GM03348 (cell line): ENCODE measurements around the gene ELAVL4.
"Not testable (repeated sequence)": the region's sequence is repeated elsewhere in the genome, so short reads cannot be mapped to it uniquely, and the experiment has no call there.

Source experiments
- DNase-seq: peaks from one replicate; pipeline ENCODE4 v3.0.0; 2012; ENCODE audit warnings: low spot score

ELAVL4 gene

GRCh38 chr1:50126927-50127715 is 18.4 kb downstream of the ELAVL4 start:
- DNase-seq = no peak

- DNase-seq = no peak
Observed at GRCh38 chr1:50129201-50129600, 20.5 kb downstream of the ELAVL4 start.

GRCh38 chr1:50132347-50132894 is 23.7 kb downstream of the ELAVL4 start:
- DNase-seq = no peak

GRCh38 chr1:50135716-50136115 is 27.0 kb downstream of the ELAVL4 start:
- DNase-seq = no peak

- DNase-seq = no peak
Observed at GRCh38 chr1:50139339-50140181, 30.8 kb downstream of the ELAVL4 start.

GRCh38 chr1:50140182-50140447 is 31.4 kb downstream of the ELAVL4 start:
- DNase-seq = no peak

GRCh38 chr1:50147191-50147850 is 38.6 kb downstream of the ELAVL4 start:
- no peak for DNase-seq

GRCh38 chr1:50148142-50148923 is 39.6 kb downstream of the ELAVL4 start:
- DNase-seq = no peak

- DNase-seq = no peak
Observed at GRCh38 chr1:50152236-50152635, 43.5 kb downstream of the ELAVL4 start.

GRCh38 chr1:50155541-50155940 is 46.8 kb downstream of the ELAVL4 start:
- DNase-seq = no peak

GRCh38 chr1:50156241-50157010 is 47.7 kb downstream of the ELAVL4 start:
- DNase-seq = no peak

GRCh38 chr1:50157306-50157941 is 48.7 kb downstream of the ELAVL4 start:
- DNase-seq = no peak

GRCh38 chr1:50158421-50158820 is 49.7 kb downstream of the ELAVL4 start:
- no peak for DNase-seq

GRCh38 chr1:50163680-50164079 is 55.0 kb downstream of the ELAVL4 start:
- no peak for DNase-seq

- DNase-seq = not testable (repeated sequence)
Observed at GRCh38 chr1:50166351-50166750, 57.6 kb downstream of the ELAVL4 start.

GRCh38 chr1:50172299-50172698 is 63.6 kb downstream of the ELAVL4 start:
- no peak for DNase-seq

- no peak for DNase-seq
Observed at GRCh38 chr1:50174101-50174500, 65.4 kb downstream of the ELAVL4 start.

GRCh38 chr1:50175719-50176639 is 67.3 kb downstream of the ELAVL4 start:
- DNase-seq = no peak

- no peak for DNase-seq
Observed at GRCh38 chr1:50177994-50178393, 69.3 kb downstream of the ELAVL4 start.

- DNase-seq = no peak
Observed at GRCh38 chr1:50179639-50180038, 70.9 kb downstream of the ELAVL4 start.
